Tibial nerve (tissue), 3 donors: ENCODE results near the gene TPK1.

ENCODE experiments used
- POLR2A ChIP-seq, 2 donors: fragments of 450-650 bp; IDR thresholded peaks; one replicate each; pipeline ENCODE4 v1.6.1; 2017; ENCODE audit warnings: antibody characterized with exemption in 2 of 2, mild to moderate bottlenecking in 2 of 2, moderate library complexity in 2 of 2
- TF ChIP-seq, protein P1 (sequence below), 5 experiments: fragments of 200-600 bp in 3 of 5; fragments of 450-650 bp in 2 of 5; sonication (generic) in 3 of 5; IDR thresholded peaks; one replicate each; pipeline ENCODE4 v1.5.1; 2016 to 2019; ENCODE audit warnings: antibody characterized with exemption in 5 of 5, mild to moderate bottlenecking in 3 of 5, moderate library complexity in 2 of 5

DNA sequence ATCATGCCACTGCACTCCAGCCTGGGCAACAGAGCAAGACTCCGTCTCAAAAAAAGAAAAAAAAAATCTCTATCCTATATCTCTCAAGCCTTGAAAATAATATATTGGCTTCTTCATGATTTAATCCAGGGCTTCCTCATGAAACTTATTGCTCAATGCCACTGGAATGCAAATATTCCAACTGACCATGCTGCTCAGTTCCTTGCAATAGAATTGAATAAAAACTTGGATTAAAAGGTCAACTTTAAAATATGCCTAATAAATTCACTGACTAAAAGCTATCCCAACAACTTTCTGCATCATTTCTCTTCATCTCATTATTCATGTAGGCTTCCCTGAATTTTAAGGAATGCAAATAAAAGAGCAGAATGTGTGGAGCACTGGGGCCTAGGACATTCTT lies 390.3 kb downstream of the TPK1 start:
- TF ChIP-seq, protein P1, sequence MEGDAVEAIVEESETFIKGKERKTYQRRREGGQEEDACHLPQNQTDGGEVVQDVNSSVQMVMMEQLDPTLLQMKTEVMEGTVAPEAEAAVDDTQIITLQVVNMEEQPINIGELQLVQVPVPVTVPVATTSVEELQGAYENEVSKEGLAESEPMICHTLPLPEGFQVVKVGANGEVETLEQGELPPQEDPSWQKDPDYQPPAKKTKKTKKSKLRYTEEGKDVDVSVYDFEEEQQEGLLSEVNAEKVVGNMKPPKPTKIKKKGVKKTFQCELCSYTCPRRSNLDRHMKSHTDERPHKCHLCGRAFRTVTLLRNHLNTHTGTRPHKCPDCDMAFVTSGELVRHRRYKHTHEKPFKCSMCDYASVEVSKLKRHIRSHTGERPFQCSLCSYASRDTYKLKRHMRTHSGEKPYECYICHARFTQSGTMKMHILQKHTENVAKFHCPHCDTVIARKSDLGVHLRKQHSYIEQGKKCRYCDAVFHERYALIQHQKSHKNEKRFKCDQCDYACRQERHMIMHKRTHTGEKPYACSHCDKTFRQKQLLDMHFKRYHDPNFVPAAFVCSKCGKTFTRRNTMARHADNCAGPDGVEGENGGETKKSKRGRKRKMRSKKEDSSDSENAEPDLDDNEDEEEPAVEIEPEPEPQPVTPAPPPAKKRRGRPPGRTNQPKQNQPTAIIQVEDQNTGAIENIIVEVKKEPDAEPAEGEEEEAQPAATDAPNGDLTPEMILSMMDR (IDR thresholded peaks at IDR 0.05) = no peak
- no peak for TF ChIP-seq POLR2A (IDR thresholded peaks at IDR 0.05)
